ENCODE results near the gene SLX4IP. TPM values are rescaled to one million over a fixed set of nuclear protein-coding genes. Genes with fewer than 3 reads are reported as not detected.

Gene SLX4IP
- total and polyA plus RNA-seq, 2 of the 13 experiments (the other 11 are each of a cell fraction or from before 2014, with no cell fraction given): 3.6 to 7.3 TPM

GRCh38 chr20:10547276-10548114, 112.4 kb downstream of the SLX4IP start:
- no peak for DNase-seq (ENCODE audit: low spot score)
- Histone ChIP-seq H3K4me3 (replicated peaks in 1 of 3; ENCODE audit: insufficient read depth in 1 of 3, low read depth in 2 of 3, low read length in 3 of 3) (no peak overlapping the region), H3K4me2 (ENCODE audit: low read depth, low read length) (0 out of 2 replicates have a peak overlapping the region, but pooled peaks have one; percentile 13), H3K27me3 (ENCODE audit: control insufficient read depth in 1 of 2, insufficient read depth in 2 of 2, low read length in 2 of 2) (no peaks in the 10 kb centered on the region), H3K9ac (ENCODE audit: insufficient read depth, low read depth, low read length) (0 out of 2 replicates have a peak overlapping the region, but pooled peaks have one; percentile 6), H3K4me1 (ENCODE audit: insufficient read depth, low read length) (peaks cover 65% of the 10 kb centered on the region), H3K36me3 (replicated peaks in 1 of 2; ENCODE audit: control insufficient read depth in 1 of 2, insufficient read depth in 2 of 2, low read length in 2 of 2) (0 out of 5 replicates have a peak, but pooled peaks cover 0 to 1% of the 10 kb centered on the region in 2 experiments), H3K27ac (ENCODE audit: extremely low read length, insufficient read depth, low read length) (peak overlapping the region; percentile 42), H4K20me1 (ENCODE audit: insufficient read depth, low read length) (no peaks in the 10 kb centered on the region), H3K79me2 (ENCODE audit: insufficient read depth, low read length) (peaks cover 3% of the 10 kb centered on the region), H2AFZ (ENCODE audit: low read length) (no peak overlapping the region), H3K9me3 (ENCODE audit: low read length) (no peaks in the 10 kb centered on the region)
- CTCF ChIA-PET (ENCODE audit: low intra/inter-chr PET ratio, low total read pairs): no interaction called here
- WGBS (ENCODE audit: low lambda C conversion rate): 92% methylated on average over 4 of the region's 4 CpGs
- POLR2A ChIA-PET: interaction anchor here (2.9 kb wide), 1 partner anchor 113 kb away, joined by 12 read pairs; the partner anchor contains the start of genes MKKS and SLX4IP
- BruUV-seq (replicated peaks): no TSS peak
- in situ Hi-C loops (cut with HindIII; ENCODE audit: extremely low pct_ligation_motif_present, low pct_unique_long_range_greater_than_20kb) (no loop called here), intact Hi-C loops (cut with micrococcal nuclease; ENCODE audit: unreplicated experiment) (no loop called here)
- no peak for FAIRE-seq
- peak; percentile 75 for ATAC-seq
- peak; percentile 36; the same call in 1 of the 2 replicates for TF ChIP-seq SMC3 (IDR thresholded peaks at IDR 0.05; ENCODE audit: low read length)
- no peak for TF ChIP-seq MAX (IDR thresholded peaks at IDR 0.05)
- no peak for TF ChIP-seq HMGXB3 (CRISPR knock-in tag; IDR thresholded peaks at IDR 0.05; ENCODE audit: borderline replicate concordance)
- no peak for TF ChIP-seq ATF5 (CRISPR knock-in tag; IDR thresholded peaks at IDR 0.05; ENCODE audit: low read depth)
- TF ChIP-seq ZNF235 (CRISPR knock-in tag; IDR thresholded peaks at IDR 0.05; ENCODE audit: borderline replicate concordance): no peak
- no peak for TF ChIP-seq ESRRA (CRISPR knock-in tag; IDR thresholded peaks at IDR 0.05; ENCODE audit: low read depth)
- TF ChIP-seq ZSCAN20 (CRISPR knock-in tag; IDR thresholded peaks at IDR 0.05; ENCODE audit: borderline replicate concordance): no peak
- TF ChIP-seq MED13 (CRISPR knock-in tag; IDR thresholded peaks at IDR 0.05): no peak
- peak; percentile 32 for TF ChIP-seq CTCF (CRISPR knock-in tag; IDR thresholded peaks at IDR 0.05)
- TF ChIP-seq ZNF687 (CRISPR knock-in tag; IDR thresholded peaks at IDR 0.05): no peak
- TF ChIP-seq EHMT2 (IDR thresholded peaks at IDR 0.05; ENCODE audit: borderline replicate concordance, low read depth, low read length): peak; percentile 51; the same call in 1 of the 2 replicates
